Measurements from ENCODE around the gene RNF150. TPM values are rescaled to one million over a fixed set of nuclear protein-coding genes. Genes with fewer than 3 reads are reported as not detected.
A peak's percentile ranks its signal among the peaks of the same experiment; 100 is the strongest.

RNF150 gene
- total RNA-seq, 1 donor from 2014 or later = 56.1 TPM

- ATAC-seq (peak; percentile 80), DNase-seq (ENCODE audit: missing footprints) (no peak)
- intact Hi-C loops (cut with DNase I) = no loop called here
Measured at GRCh38 chr4:141046255-141046654, 87.0 kb downstream of the RNF150 start.

- ATAC-seq (no peak), DNase-seq (ENCODE audit: missing footprints) (no peak)
- intact Hi-C loops (cut with DNase I) = no loop called here
Measured at GRCh38 chr4:141045848-141046247, 87.4 kb downstream of the RNF150 start.

- intact Hi-C loops (cut with DNase I) = no loop called here
- DNase-seq (ENCODE audit: missing footprints) (no peak), ATAC-seq (no peak)
Measured at GRCh38 chr4:141041021-141041476, 92.2 kb downstream of the RNF150 start.

GRCh38 chr4:141039156-141039555 is 94.1 kb downstream of the RNF150 start:
- ATAC-seq = no peak
- no peak for DNase-seq (ENCODE audit: missing footprints)
- intact Hi-C loops (cut with DNase I) = no loop called here

GRCh38 chr4:141038428-141038827 is 94.8 kb downstream of the RNF150 start:
- DNase-seq (ENCODE audit: missing footprints) (no peak), ATAC-seq (no peak)
- intact Hi-C loops (cut with DNase I) = no loop called here

GRCh38 chr4:141037446-141037845 is 95.8 kb downstream of the RNF150 start:
- DNase-seq (ENCODE audit: missing footprints) (no peak), ATAC-seq (no peak)
- intact Hi-C loops (cut with DNase I) = no loop called here

GRCh38 chr4:141036786-141037185 is 96.5 kb downstream of the RNF150 start:
- intact Hi-C loops (cut with DNase I) = no loop called here
- ATAC-seq = no peak

GRCh38 chr4:141035920-141036319 is 97.3 kb downstream of the RNF150 start:
- intact Hi-C loops (cut with DNase I) = no loop called here
- ATAC-seq (no peak), DNase-seq (ENCODE audit: missing footprints) (no peak)

More at GRCh38 chr4:141036786-141037185, 96.5 kb downstream of the RNF150 start:
- DNase-seq (ENCODE audit: missing footprints) = no peak

- ATAC-seq = peak; percentile 43
- DNase-seq (ENCODE audit: missing footprints) = no peak
- intact Hi-C loops (cut with DNase I) = no loop called here
Measured at GRCh38 chr4:141028024-141028529, 105.2 kb downstream of the RNF150 start.

- ATAC-seq (peak; percentile 92), DNase-seq (ENCODE audit: missing footprints) (no peak)
- intact Hi-C loops (cut with DNase I) = no loop called here
Measured at GRCh38 chr4:141027421-141027820, 105.8 kb downstream of the RNF150 start.

- intact Hi-C loops (cut with DNase I) = no loop called here
- ATAC-seq = no peak
- no peak for DNase-seq (ENCODE audit: missing footprints)
Measured at GRCh38 chr4:141026900-141027299, 106.4 kb downstream of the RNF150 start.

- no peak for ATAC-seq
- intact Hi-C loops (cut with DNase I) = no loop called here
- no peak for DNase-seq (ENCODE audit: missing footprints)
Measured at GRCh38 chr4:141023051-141023450, 110.2 kb downstream of the RNF150 start.

- intact Hi-C loops (cut with DNase I) = no loop called here
- no peak for ATAC-seq
- no peak for DNase-seq (ENCODE audit: missing footprints)
Measured at GRCh38 chr4:141022111-141022695, 111.1 kb downstream of the RNF150 start.

- DNase-seq (ENCODE audit: missing footprints) (no peak), ATAC-seq (peak; percentile 42)
- intact Hi-C loops (cut with DNase I) = no loop called here
Measured at GRCh38 chr4:141021397-141022110, 111.7 kb downstream of the RNF150 start.

- no peak for ATAC-seq
- DNase-seq (ENCODE audit: missing footprints) = no peak
- intact Hi-C loops (cut with DNase I) = no loop called here
Measured at GRCh38 chr4:141020801-141021261, 112.4 kb downstream of the RNF150 start.

- intact Hi-C loops (cut with DNase I) = no loop called here
- DNase-seq (ENCODE audit: missing footprints) (no peak), ATAC-seq (no peak)
Measured at GRCh38 chr4:141019768-141020167, 113.5 kb downstream of the RNF150 start.

- DNase-seq (ENCODE audit: missing footprints) = no peak
- ATAC-seq = peak; percentile 30
- intact Hi-C loops (cut with DNase I) = no loop called here
Measured at GRCh38 chr4:141016117-141016798, 117.0 kb downstream of the RNF150 start.

GRCh38 chr4:141013899-141014298 is 119.4 kb downstream of the RNF150 start:
- no peak for DNase-seq (ENCODE audit: missing footprints)
- ATAC-seq = no peak

GRCh38 chr4:141011901-141012315 is 121.4 kb downstream of the RNF150 start:
- ATAC-seq = no peak
- intact Hi-C loops (cut with DNase I) = no loop called here

More at GRCh38 chr4:141013899-141014298, 119.4 kb downstream of the RNF150 start:
- intact Hi-C loops (cut with DNase I) = no loop called here

GRCh38 chr4:141009931-141010330 is 123.3 kb downstream of the RNF150 start:
- intact Hi-C loops (cut with DNase I) = no loop called here
- no peak for ATAC-seq
- no peak for DNase-seq (ENCODE audit: missing footprints)

More at GRCh38 chr4:141011901-141012315, 121.4 kb downstream of the RNF150 start:
- no peak for DNase-seq (ENCODE audit: missing footprints)

Data from Right ventricle myocardium inferior (tissue), 1 donor.